Adrenal gland (tissue), 5 donors: Measurements from ENCODE around the gene SLC35A1.

Source experiments
- CTCF ChIP-seq, 6 experiments: fragments of 450-650 bp in 4 of 6; fragments of 200-600 bp in 2 of 6; sonication (generic) in 1 of 6; IDR thresholded peaks; 1 replicate in 5 of 6; 2 replicates in 1 of 6; pipeline versions ENCODE4 v1.5.1 to v1.8.0; 2016 to 2021; ENCODE audit warnings: antibody characterized with exemption in 6 of 6, mild to moderate bottlenecking in 2 of 6, moderate library complexity in 1 of 6
- POLR2A ChIP-seq, 2 donors: fragments of 450-650 bp; IDR thresholded peaks; one replicate each; pipeline ENCODE4 v1.6.1; 2017; ENCODE audit warnings: antibody characterized with exemption in 2 of 2, mild to moderate bottlenecking in 2 of 2, moderate library complexity in 1 of 2
- donor health status: DM: no; HTN: no; CAD: no.

GRCh38 chr6:87534377-87535047 is 61.7 kb downstream of the SLC35A1 start:
- TF ChIP-seq CTCF (IDR thresholded peaks at IDR 0.05), result no peak
- no peak for TF ChIP-seq POLR2A (IDR thresholded peaks at IDR 0.05)
